Measurements from ENCODE around the gene KIAA1755.

The KIAA1755 gene

DNA sequence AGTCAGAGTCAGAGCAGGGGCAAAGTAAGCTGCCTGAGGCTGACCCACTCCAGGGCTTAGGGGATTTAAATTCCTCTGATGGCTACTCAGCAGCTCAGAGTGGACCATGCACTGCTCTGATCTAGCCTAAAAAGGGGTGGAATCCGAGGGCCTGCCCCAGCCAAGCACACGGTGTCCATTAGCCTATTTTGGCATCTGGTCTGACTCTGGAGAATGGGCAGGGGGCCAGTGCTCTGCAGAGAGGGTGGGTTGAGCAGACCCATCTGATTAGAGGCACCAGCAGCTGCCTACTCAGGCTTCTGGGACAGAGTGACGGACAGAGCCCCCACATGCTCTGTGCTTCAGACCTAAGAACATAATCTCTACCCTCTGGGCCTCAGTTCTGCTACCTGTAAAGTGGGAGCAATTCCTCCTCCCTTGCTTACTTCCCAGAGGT is 69.6 kb downstream of the KIAA1755 start:
- H3K36me3 ChIP-seq = no peaks in the 10 kb centered on the region
- peak overlapping the region; percentile 29 for H3K27ac ChIP-seq
- peaks cover 41 to 48% of the 10 kb centered on the region in 2 experiments for H3K4me1 ChIP-seq (ENCODE audit: control insufficient read depth in 1 of 2, insufficient read depth in 1 of 2, low read depth in 1 of 2, low read length in 1 of 2)
- no peaks in the 10 kb centered on the region for H3K9me3 ChIP-seq
- TF ChIP-seq, protein P1, sequence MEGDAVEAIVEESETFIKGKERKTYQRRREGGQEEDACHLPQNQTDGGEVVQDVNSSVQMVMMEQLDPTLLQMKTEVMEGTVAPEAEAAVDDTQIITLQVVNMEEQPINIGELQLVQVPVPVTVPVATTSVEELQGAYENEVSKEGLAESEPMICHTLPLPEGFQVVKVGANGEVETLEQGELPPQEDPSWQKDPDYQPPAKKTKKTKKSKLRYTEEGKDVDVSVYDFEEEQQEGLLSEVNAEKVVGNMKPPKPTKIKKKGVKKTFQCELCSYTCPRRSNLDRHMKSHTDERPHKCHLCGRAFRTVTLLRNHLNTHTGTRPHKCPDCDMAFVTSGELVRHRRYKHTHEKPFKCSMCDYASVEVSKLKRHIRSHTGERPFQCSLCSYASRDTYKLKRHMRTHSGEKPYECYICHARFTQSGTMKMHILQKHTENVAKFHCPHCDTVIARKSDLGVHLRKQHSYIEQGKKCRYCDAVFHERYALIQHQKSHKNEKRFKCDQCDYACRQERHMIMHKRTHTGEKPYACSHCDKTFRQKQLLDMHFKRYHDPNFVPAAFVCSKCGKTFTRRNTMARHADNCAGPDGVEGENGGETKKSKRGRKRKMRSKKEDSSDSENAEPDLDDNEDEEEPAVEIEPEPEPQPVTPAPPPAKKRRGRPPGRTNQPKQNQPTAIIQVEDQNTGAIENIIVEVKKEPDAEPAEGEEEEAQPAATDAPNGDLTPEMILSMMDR (IDR thresholded peaks at IDR 0.05) = no peak
- no peak overlapping the region for H3K4me3 ChIP-seq (ENCODE audit: low read depth in 1 of 2, low read length in 1 of 2)
- H3K27me3 ChIP-seq = no peaks in the 10 kb centered on the region

DNA sequence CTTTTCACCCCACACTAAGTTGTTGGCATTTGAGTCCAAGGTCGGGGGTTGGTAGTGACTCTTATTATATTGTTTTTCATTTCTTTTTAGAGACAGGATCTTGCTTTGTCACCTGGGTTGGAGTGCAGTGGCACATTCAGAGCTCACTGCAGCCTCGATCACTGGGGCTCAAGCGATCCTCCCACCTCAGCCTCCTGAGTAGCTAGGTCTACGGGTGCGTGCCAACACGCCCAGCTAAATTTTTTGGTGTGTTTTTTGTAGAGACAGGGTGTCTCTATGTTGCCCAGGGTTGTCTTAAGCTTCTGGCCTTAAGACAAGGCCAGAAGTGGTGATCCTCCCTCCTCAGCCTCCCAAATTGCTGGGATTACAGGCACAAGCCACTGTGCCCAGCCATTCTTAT is 70.4 kb downstream of the KIAA1755 start:
- Histone ChIP-seq H3K27me3 (no peaks in the 10 kb centered on the region), H3K27ac (no peak overlapping the region), H3K4me1 (ENCODE audit: control insufficient read depth in 1 of 2, insufficient read depth in 1 of 2, low read depth in 1 of 2, low read length in 1 of 2) (peaks cover 33 to 40% of the 10 kb centered on the region in 2 experiments), H3K4me3 (ENCODE audit: low read depth in 1 of 2, low read length in 1 of 2) (no peak overlapping the region), H3K9me3 (no peaks in the 10 kb centered on the region), H3K36me3 (no peaks in the 10 kb centered on the region)
- TF ChIP-seq, protein P1 (IDR thresholded peaks at IDR 0.05) = no peak

DNA sequence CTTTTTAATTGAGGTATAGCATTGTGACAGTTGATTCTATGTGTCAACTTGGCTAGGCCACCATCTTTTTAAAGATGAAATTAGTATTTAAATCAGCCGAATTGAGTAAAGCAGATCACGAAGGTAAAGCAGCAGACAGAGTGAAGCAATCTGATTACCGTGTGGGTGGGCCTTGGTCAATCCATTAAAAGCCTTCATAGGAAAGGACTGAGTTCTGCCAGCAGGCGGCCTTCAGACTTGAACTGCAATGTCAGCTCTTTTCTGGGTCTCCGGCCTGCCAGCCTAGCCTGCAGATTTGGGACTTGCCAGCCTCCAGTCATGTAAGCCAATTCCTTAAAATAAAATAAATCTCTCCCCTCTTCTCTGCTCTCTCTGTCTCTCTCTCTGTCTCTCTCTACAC is 73.0 kb downstream of the KIAA1755 start:
- Histone ChIP-seq H3K9me3 (no peaks in the 10 kb centered on the region), H3K4me1 (ENCODE audit: control insufficient read depth in 1 of 2, insufficient read depth in 1 of 2, low read depth in 1 of 2, low read length in 1 of 2) (peaks cover 29 to 34% of the 10 kb centered on the region in 2 experiments), H3K27me3 (no peaks in the 10 kb centered on the region), H3K27ac (peak overlapping the region; percentile 17), H3K36me3 (no peaks in the 10 kb centered on the region), H3K4me3 (ENCODE audit: low read depth in 1 of 2, low read length in 1 of 2) (no peak overlapping the region)
- TF ChIP-seq, protein P1 (IDR thresholded peaks at IDR 0.05) = no peak

DNA sequence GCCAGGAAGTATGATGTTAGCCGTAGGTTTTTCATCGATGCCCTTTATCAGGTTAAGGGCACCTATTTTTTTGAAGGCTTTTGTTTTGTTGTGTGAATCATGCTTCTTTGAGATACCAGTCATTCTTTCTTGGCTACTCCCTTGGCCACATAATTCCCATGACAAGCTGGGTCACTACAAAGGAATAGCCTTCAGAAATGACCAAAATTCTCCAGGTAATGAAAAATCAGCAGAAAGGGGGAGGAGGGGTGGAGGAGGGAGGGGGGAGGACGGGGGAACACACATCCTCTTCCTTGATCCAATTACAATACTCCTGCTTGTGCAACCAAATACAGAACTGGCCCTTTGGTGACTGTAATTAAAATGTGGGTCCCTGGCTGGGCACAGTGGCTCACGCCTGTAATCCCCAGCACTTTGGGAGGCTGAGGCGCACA is 73.7 kb downstream of the KIAA1755 start:
- TF ChIP-seq, protein P1 (IDR thresholded peaks at IDR 0.05) = no peak
- Histone ChIP-seq H3K9me3 (no peaks in the 10 kb centered on the region), H3K4me1 (ENCODE audit: control insufficient read depth in 1 of 2, insufficient read depth in 1 of 2, low read depth in 1 of 2, low read length in 1 of 2) (peaks cover 29 to 34% of the 10 kb centered on the region in 2 experiments), H3K27me3 (no peaks in the 10 kb centered on the region), H3K4me3 (ENCODE audit: low read depth in 1 of 2, low read length in 1 of 2) (no peak overlapping the region), H3K36me3 (no peaks in the 10 kb centered on the region), H3K27ac (no peak overlapping the region)

DNA sequence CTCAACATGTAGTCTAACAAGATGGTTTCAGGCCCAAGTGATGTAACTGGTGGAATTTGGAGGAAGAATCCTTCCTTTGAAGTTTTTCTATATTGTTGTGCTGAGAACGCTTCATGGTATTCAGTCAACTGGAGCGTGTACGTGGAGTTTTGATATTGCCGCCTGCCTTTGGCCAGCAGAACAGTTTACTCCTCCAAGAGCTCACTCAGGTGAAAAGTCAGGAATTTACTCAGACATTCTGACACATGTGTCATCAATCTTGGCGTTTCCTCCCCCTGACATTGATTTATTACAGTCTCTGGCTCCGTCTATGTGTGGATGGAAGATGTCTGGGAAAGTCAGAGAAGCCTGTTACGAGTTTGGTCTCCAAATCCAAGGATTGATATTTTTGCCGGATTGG is 76.4 kb downstream of the KIAA1755 start:
- Histone ChIP-seq H3K36me3 (no peaks in the 10 kb centered on the region), H3K27ac (no peak overlapping the region), H3K9me3 (no peaks in the 10 kb centered on the region), H3K27me3 (no peaks in the 10 kb centered on the region), H3K4me3 (ENCODE audit: low read depth in 1 of 2, low read length in 1 of 2) (no peak overlapping the region), H3K4me1 (ENCODE audit: control insufficient read depth in 1 of 2, insufficient read depth in 1 of 2, low read depth in 1 of 2, low read length in 1 of 2) (peaks cover 25 to 32% of the 10 kb centered on the region in 2 experiments)
- TF ChIP-seq, protein P1 (IDR thresholded peaks at IDR 0.05) = no peak

DNA sequence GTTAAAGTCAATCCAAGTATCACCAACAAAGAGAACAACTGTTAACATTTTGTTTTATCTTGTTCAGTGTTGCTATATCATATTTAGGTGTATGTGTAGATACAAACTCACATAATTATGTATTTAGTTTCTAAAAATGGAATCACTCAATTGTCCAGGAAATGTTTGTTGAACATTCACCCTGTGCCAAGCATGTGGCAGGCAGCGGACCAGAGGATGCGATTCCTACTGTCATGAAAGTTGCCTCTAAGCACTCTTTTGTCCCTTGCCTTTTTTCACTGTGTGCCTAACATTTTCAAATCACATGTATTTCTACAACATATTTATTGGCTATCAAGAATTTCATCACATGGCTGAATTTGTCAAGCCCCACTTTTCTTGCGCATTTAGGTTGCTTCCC is 78.6 kb downstream of the KIAA1755 start:
- no peak overlapping the region for H3K4me3 ChIP-seq (ENCODE audit: low read depth in 1 of 2, low read length in 1 of 2)
- H3K4me1 ChIP-seq (ENCODE audit: control insufficient read depth in 1 of 2, insufficient read depth in 1 of 2, low read depth in 1 of 2, low read length in 1 of 2) = peaks cover 24 to 33% of the 10 kb centered on the region in 2 experiments
- no peaks in the 10 kb centered on the region for H3K36me3 ChIP-seq
- peak overlapping the region; percentile 49 for H3K27ac ChIP-seq
- no peaks in the 10 kb centered on the region for H3K27me3 ChIP-seq
- no peaks in the 10 kb centered on the region for H3K9me3 ChIP-seq
- TF ChIP-seq, protein P1 (IDR thresholded peaks at IDR 0.05) = no peak
